Activated CD4-positive, alpha-beta T cell treated with anti-CD3 and anti-CD28 coated beads for 1 hour (primary cell): ENCODE data around the gene HOXA1.

Source experiments
- DNase-seq: peaks from one replicate; pipeline ENCODE4 v3.0.0-alpha.2; 2020

HOXA1 gene

GRCh38 chr7:27116031-27116961 is 20.5 kb upstream of the HOXA1 start:
- DNase-seq = no peak

GRCh38 chr7:27115221-27116026 is 19.6 kb upstream of the HOXA1 start:
- DNase-seq = no peak

- no peak for DNase-seq
Observed at GRCh38 chr7:27114881-27115220, 19.1 kb upstream of the HOXA1 start.

- no peak for DNase-seq
Observed at GRCh38 chr7:27113991-27114769, 18.4 kb upstream of the HOXA1 start.

- DNase-seq = no peak
Observed at GRCh38 chr7:27112955-27113949, 17.5 kb upstream of the HOXA1 start.

GRCh38 chr7:27112361-27112760 is 16.6 kb upstream of the HOXA1 start:
- no peak for DNase-seq

- DNase-seq = no peak
Observed at GRCh38 chr7:27111751-27112277, 16.0 kb upstream of the HOXA1 start.

GRCh38 chr7:27111042-27111750 is 15.4 kb upstream of the HOXA1 start:
- no peak for DNase-seq

GRCh38 chr7:27110186-27111031 is 14.6 kb upstream of the HOXA1 start:
- no peak for DNase-seq

GRCh38 chr7:27109466-27110185 is 13.8 kb upstream of the HOXA1 start:
- no peak for DNase-seq

GRCh38 chr7:27108390-27109127 is 12.8 kb upstream of the HOXA1 start:
- DNase-seq = no peak

GRCh38 chr7:27107391-27108381 is 11.9 kb upstream of the HOXA1 start:
- DNase-seq = no peak

- no peak for DNase-seq
Observed at GRCh38 chr7:27106901-27107240, 11.1 kb upstream of the HOXA1 start.

GRCh38 chr7:27106181-27106900 is 10.5 kb upstream of the HOXA1 start:
- no peak for DNase-seq

GRCh38 chr7:27105301-27106031 is 9.7 kb upstream of the HOXA1 start:
- DNase-seq = no peak
